T-helper 1 cell (primary cell): Measurements from ENCODE around the gene CFAP65.

ENCODE experiments used
- DNase-seq, 5 donors: peaks; one replicate each; pipeline ENCODE4 v3.0.0-alpha.2; 2012 to 2020
- total RNA-seq, 4 donors: gene quantifications; one replicate each; lab custom pipeline; 2026; lab: John Stamatoyannopoulos, UW

The CFAP65 gene, protein sequence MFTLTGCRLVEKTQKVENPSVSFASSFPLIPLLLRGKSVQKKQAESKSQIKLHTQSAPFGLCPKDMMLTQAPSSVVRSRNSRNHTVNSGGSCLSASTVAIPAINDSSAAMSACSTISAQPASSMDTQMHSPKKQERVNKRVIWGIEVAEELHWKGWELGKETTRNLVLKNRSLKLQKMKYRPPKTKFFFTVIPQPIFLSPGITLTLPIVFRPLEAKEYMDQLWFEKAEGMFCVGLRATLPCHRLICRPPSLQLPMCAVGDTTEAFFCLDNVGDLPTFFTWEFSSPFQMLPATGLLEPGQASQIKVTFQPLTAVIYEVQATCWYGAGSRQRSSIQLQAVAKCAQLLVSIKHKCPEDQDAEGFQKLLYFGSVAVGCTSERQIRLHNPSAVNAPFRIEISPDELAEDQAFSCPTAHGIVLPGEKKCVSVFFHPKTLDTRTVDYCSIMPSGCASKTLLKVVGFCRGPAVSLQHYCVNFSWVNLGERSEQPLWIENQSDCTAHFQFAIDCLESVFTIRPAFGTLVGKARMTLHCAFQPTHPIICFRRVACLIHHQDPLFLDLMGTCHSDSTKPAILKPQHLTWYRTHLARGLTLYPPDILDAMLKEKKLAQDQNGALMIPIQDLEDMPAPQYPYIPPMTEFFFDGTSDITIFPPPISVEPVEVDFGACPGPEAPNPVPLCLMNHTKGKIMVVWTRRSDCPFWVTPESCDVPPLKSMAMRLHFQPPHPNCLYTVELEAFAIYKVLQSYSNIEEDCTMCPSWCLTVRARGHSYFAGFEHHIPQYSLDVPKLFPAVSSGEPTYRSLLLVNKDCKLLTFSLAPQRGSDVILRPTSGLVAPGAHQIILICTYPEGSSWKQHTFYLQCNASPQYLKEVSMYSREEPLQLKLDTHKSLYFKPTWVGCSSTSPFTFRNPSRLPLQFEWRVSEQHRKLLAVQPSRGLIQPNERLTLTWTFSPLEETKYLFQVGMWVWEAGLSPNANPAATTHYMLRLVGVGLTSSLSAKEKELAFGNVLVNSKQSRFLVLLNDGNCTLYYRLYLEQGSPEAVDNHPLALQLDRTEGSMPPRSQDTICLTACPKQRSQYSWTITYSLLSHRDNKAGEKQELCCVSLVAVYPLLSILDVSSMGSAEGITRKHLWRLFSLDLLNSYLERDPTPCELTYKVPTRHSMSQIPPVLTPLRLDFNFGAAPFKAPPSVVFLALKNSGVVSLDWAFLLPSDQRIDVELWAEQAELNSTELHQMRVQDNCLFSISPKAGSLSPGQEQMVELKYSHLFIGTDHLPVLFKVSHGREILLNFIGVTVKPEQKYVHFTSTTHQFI (N-terminal part only)
- 0 to 0.15 (median 0) reads per million in 4 donors for total RNA-seq

DNA sequence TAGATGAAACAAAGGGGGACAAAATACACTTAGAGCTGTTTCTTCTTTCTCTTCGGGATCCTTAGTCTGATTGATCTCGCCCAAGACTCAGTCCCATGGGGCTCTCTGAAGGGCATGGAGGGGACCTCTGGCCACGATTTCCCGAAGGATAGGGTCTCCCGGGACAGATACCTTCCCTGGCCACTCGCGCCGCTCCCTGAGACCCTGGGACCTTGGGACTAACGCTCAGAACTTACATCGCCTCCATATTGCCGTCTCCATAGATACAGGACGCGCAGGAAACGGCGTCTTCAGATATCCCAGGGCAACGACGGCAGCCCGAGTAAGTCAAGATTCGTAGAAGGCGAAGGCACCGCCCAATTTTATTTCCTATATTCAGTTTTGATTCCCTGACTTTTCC, at the start of gene CFAP65:
CFAP65 (minus strand) TSS at position 265 of the 400 bp plus-strand sequence. CDS start 2,468 bp downstream, outside the sequence.
- DNase-seq = no peak

DNA sequence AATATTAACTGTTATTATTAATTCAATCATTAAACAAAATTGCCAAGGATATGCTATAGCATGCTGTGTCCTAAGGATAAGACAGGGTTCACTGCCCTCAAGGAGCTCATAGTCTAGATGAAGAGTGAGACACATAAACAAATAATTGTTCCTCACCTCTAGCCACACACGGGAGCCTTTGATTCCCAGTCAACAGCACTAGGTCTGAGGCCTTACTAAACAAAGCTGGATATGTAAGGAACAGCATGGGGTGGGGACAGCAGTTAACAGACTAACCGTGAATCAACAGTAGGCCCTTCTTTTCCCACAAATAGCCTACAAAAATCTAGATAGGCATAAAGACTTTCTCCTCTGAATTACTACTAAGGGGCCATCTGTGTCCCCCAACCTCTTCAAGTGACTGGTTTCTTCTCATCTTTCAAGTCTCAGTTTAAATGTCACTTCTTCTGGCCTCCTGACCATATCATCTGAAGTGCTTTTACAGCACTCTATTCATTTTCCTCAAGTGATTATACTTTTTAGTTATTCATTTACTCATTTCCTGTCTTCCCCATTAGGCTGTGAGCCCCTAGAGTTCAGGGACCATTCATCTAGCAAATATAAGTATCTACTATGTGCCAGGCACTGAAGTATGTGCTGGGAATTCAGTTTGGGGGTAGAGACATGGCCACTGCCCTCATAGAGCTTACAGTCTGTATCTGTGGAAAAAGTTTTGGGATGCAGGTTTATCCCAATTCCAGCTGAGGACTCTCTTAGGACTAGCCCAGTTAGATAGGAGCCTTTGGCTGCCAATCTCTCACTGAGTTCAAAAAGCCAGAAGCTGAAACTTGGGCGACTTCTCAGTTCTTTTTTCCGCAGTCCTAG, 49.4 kb upstream of the CFAP65 start:
- no peak for DNase-seq

DNA sequence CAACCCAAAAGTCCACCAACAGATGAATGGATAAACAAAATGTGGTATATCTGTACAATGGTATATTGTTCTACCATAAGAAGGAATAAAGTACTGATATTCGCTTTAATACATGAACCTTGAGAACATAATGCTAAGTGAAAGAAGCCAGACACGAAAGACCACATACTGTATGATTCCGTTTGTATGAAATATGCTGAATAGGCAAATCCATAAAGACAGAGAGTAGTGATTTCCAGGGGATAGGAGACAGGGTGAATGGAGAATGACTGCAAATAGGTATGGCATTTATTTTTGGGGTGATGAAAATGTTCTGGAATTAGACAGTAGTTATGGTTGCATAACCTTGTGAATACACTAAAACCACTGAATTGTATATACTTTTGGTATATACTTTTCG, 48.0 kb upstream of the CFAP65 start:
- no peak for DNase-seq

DNA sequence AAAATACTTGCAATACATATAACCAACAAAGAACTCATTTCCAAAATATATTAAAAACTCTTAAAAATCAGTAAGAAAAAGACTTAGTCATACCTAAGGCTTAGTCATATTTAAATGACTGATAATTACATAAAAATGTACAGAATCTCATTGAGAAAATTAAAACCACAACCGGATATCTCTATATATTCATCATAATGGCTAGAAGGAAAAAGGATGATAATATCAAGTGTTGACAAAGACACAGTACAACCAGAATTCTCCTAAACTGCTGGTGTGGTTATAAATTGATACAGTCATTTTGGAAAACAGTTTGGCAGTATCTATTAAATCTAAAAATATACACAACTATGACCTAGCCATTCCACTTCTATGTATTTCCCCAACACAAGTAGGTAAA, 46.5 kb upstream of the CFAP65 start:
- no peak for DNase-seq

DNA sequence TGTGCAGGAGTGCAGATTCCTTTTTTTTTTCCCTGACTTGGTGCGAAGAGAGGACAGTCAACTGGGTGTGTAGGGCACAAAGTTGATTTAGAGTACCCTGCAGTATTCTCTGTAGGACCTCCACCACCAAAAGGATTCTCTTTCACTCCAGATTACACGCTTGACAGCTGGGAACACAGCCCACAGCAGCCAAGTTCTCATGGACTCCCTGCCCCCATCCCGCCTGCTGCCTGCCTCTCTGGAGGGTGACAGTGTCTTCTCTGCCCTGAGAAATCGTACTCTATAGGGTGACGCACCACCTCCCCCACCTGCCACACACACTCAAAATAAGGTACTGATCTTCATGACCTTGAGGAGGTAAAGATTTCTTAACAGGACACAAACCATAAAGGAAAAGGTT, 46.0 kb upstream of the CFAP65 start:
- DNase-seq = no peak

DNA sequence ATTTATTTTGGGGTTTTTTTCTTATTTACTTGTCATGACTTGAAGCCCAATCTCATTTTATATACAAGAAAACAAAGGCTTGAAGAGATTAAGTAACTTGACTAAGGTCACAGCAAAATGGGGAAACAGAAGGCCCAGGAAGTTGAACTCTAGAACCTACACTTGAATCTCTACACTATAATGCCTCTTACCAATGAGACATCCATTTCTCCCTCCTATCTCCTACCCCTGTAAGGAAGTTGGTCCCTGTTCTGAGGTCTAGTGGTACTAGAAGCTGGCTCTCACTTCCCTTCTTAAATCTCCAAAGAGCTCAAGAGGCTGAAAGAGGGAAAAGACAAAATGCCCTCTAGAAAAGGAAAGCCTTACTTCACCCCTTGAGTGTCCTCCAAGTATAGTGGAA, 44.9 kb upstream of the CFAP65 start:
- DNase-seq = no peak

DNA sequence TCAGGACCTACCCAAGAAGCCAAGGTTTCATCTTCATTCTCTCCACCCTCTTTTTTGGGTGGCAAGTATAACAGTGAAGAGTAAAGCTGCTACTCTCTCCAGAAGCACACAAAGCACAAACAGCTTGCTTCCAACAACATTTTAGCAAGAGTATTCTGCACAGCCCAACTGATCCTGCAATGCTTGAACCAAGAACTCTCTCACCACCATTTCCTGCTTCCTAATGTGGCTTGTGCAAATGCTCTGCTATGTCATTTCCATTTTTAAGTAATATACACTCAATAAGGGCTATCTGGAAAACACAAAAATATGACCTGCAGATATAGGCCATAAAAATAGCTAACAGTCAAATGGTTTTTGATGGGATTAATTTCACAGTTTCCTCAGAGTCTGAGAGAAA, 43.5 kb upstream of the CFAP65 start:
- DNase-seq = no peak

DNA sequence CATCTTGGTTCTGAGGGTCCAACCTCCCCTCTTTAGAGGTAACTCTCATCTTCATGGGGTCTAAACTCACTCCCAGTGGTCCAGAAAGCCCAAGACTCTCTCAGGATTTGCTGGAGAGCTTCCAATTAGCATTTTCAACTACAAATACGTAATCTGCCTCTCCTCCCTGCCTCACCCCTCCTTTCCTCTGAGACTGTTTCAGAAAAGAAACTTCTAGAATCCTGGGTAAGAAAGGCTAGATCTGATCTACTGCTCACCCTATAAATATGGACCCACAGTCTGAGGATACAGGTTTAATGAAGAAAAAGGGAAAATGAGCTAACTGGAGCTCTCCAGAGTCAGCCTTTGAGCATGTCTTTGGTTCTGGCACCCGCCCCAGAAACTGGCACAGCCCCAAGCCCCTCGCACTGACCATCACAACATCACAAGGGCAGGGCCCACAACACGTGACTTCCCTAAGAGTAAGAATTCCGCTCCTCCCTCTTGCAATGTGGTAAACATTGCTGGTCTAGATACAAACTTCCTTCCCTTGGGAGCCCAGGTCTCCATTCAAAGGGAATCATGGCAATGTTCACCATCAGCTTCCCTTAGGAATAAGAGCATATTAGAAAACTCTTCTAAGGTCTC, 41.1 kb upstream of the CFAP65 start:
- no peak for DNase-seq

DNA sequence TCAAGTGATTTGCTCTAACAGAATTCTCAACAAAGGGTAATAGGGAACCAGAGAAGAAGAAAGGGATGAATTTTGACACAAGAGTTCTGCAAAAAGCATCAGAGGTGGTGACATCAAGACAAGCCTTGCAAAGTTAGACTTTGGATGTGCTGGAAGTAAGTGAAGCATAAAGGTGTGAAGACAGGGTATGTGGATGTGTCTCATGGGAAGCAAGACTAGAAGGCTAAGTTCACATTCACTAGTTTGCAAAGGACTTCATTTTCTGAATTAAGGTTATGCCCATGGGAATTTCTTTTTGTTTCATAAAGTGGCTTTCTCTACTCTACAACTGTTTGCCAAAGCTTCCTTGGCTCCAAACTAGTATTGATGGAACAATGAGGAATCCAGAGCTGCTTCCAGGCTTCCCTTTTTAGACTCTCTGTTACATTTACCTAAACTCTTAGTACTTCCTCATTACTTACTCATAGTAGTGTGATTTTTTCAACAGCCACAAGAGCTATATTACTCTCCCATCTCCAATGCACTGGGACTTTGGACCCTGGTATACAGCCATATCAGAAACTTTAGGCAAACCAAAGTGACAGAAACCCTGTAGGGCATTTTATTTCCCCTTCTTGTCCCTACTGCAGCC, 40.5 kb upstream of the CFAP65 start:
- no peak for DNase-seq

DNA sequence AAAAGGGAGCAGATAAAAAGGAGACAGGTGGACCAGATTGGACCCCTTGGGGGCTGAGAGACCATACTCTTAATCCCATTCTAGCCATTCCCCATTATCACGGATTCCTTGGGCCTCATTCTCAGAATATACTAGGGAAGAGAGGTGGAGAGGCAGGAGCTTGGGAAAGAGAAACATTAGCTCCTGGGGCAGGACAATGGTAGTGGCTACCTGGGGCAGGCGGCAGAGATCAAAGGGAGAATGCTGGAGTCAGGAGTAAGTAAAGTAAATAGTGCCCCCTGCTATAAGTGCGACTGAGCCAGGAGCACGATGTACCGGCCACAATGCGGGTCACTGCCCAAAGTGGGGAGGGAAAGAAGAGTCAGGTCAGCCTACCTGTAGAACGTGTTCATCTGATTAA, 39.8 kb upstream of the CFAP65 start:
- DNase-seq = no peak

DNA sequence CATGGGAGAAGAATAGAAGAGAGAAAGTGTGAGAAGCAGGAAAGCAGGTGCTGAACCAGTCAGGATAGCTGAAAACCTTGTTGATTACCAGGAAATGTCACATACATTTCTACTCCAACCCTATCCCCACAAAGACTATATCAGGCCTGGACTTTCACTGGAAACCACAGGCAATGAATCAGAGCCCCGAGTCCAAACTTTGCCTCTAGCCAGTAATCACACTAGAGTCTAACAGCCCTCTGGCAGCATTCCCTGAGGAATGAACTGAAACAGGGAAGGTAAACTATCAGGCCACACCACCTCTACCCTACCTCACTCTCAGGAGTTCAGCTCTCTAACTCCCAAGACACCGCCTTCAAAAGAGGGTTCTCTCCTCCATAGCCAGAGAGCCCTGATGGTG, 38.1 kb upstream of the CFAP65 start:
- no peak for DNase-seq

DNA sequence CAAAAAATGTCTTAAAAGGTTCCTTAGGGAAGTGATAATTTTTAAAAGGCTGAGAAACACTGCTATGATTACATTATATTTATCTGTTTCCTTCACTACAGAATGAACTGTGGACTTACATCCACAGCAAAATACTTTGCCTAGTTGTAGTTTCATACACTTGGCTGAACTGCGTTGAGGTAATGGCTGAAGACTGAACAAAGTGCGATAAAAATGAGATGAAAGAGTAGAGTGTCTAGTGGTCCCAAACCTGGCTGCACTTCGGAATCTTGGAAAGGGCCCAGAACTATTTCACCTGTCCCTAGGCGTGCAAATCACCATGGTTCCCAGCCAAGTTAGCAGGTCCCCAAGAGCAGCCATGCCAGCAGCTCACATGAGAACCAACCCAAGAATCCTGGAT, 37.6 kb upstream of the CFAP65 start:
- DNase-seq = no peak

DNA sequence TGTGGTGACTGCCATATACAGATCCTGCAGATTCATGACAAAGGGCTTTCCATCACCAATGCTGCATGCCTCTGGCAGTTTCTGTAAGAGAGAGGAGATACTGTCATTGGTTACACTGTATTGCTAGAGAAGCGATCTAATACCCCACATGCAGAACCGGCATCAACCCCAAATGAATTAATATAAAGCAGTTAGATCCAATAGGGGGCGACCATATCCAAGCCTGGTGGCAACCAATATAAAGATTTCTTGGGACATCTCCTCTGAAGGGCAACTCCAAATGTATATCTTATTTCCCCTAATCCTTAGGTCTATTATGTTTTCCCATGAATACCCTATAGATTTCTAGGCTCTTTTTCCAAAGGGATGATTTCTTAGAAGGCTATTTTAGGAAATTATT, 36.8 kb upstream of the CFAP65 start:
- no peak for DNase-seq

DNA sequence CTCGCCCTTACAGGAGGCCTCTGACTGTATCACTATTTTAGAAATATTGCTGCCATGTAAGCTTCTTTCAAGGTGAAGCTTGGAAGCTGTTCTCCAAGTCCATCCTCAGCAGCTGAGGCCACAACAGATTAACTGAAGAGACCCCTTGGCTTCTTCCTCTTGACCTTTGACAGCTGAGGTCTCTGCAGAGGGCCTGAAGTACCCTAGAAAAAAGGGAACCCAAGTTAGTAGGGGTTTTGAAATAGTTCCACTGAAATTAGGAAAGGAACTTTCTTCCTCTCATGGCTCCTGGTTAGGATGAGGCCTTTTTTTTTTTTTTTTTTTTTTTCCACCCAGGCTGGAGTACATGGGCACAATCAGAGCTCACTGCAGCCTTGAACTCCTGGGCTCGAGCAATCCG, 34.9 kb upstream of the CFAP65 start:
- no peak for DNase-seq

DNA sequence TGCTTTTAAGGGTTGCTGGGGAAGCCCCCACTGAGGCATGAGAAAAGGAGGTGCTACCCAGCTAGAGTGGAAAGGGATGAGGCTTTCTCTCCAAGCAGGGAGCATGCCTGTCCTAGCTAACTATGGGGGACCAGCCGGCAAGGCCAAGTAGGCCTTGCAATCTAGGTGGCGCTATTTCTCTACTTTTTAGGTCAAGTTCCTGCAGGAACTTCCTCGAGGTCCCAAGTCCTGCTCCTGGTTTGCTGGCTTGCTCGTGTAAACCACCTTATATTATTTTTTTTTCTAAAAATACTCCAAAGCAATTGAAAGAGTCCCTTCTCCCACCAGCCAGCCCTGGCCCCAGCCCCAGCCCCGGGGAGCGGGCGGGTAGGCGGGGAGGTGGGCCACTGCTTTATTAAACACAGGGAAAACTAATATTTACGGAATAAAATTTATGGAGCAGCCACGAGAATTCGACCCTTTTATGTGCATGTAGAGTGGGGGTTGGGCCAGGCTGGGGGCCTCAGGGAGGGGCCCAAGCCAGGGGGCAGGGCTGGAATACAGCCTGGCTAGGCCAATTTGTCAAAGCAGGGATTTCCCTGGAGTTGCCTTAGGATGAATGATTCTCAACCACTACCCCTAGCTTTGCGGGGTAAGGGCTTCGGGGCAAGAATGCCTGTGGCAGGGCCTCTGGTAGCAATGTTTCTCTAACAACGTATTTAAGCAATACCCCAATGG, 32.3 kb upstream of the CFAP65 start:
- peak in 1 of 5 donors; percentile 21 for DNase-seq

DNA sequence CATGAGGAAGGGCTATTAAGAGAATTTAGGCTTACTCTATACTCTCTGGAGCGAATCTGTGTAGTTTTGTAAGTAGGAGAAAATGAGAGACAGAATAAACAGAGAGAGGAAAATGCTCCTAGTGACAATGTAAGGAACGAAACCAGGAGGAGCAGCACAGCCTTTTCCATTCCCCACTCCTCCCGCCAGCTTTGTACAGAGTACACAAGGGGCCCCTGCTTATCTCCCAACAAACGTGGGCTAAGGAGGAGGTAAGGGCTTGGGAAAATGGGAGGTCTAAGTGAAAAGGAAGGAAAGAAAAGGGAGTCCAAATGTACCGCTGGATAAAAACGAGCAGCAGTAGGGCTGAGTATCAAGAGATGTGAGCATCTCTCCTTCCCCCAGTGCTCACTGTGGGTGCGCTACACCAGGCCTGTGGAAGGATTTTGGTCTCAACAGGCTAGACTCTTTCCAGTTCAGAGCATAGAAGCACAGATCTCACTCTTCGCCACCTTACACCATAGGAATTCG, 31.5 kb upstream of the CFAP65 start:
- no peak for DNase-seq

DNA sequence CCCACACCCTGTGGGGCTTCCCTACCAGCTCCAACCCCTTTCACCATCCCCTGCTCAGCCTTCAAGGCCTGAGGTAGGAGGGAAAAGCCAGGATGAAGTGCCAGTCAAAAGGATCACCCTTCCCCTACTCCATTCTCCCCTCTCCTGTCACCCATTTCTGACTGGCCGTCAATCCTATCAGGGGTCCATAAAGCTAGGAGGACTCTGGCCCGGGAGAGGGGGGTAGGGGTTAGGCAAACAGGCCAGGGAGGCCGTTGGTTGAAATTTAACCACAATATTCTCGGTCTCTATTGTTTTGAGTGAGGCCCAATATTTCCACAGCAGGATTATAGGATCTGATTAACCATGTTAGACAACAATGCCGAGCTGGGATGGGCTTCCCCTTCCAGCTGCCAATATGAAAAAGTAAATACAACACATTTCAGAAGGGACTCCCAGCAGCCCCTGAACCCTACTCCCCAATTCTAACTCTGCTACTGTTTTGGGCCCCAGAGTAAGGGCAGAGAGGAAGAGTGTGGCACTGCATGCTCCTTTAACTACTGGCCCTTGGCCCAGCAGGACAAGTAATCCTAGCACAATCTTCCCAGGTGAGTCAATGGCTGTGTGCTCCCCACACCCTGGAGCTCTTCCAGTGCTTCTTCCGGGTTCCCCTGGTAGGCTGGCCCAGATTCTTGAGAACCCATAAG, 30.0 kb upstream of the CFAP65 start:
- DNase-seq = no peak

DNA sequence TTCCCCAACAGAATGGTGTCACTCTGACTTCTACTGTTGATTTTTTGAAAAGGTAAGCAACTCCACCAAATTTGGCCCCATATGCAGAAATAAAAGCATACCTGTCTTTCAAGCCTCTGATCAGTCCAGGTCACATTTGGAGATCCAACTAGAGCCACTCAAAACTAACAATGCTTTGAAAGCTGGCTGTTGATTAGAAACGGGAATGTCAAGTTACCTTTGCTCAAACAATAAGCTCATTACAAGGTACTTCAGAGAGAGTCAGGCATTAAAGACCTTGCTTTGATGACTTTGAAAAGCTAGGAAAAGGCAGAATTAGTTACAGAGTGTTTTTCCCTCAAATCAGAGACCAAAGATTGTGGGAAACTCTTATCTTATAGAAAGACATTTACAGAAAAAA, 24.2 kb upstream of the CFAP65 start:
- DNase-seq = no peak

DNA sequence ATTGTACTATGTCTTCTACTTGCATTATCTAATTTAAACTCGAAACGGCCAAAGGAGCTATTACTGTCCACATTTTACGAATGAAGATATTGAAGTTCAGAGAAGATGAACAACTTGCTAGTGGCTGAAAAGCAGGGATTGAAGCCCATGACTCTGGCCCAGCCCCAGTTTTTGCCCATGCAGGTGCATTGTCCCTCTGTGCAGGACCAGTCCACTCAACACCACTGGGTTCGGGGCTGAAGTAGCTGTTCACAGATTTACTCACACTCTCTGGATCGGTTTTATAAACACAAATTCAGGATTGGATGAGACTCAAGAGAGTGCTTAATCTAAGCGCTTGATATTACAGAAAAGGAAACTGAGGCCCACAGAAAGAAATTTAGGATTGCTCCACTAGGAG, 20.8 kb upstream of the CFAP65 start:
- no peak for DNase-seq
